Progenitor cell of endocrine pancreas (in vitro differentiated cells): ENCODE measurements around the gene GNG4. TPM values are rescaled to one million over a fixed set of nuclear protein-coding genes. Genes with fewer than 3 reads are reported as not detected.
"Not testable (repeated sequence)": the region's sequence is repeated elsewhere in the genome, so short reads cannot be mapped to it uniquely, and the experiment has no call there.

Experiments used
- DNase-seq: peaks from one replicate; pipeline ENCODE4 v3.0.0; 2021; ENCODE audit warnings: low spot score; ENCODE audit not compliant: unreplicated experiment
- H3K27ac Mint-ChIP-seq: 2 replicates; pipeline ENCODE4 v1.8.0; 2021; ENCODE audit warnings: mild to moderate bottlenecking, moderate library complexity, mixed read lengths
- H3K27me3 Mint-ChIP-seq: 2 replicates; pipeline ENCODE4 v1.8.0; 2021; ENCODE audit warnings: mixed read lengths
- H3K36me3 Mint-ChIP-seq: 2 replicates; pipeline ENCODE4 v1.8.0; 2022; ENCODE audit warnings: mixed read lengths; ENCODE audit not compliant: insufficient read depth
- H3K4me1 Mint-ChIP-seq: 2 replicates; pipeline ENCODE4 v1.8.0; 2021; ENCODE audit warnings: low read depth, mixed read lengths
- H3K4me3 Mint-ChIP-seq: 2 replicates; pipeline ENCODE4 v1.8.0; 2021; ENCODE audit warnings: low read depth, mild to moderate bottlenecking, moderate library complexity, mixed read lengths
- H3K9me3 Mint-ChIP-seq: 2 replicates; pipeline ENCODE4 v1.8.0; 2021; ENCODE audit warnings: low read depth, mixed read lengths
- CTCF ChIP-seq: fragments of 200-600 bp; sonication (generic); IDR thresholded peaks from one replicate; pipeline ENCODE4 v1.5.0; 2021; ENCODE audit warnings: antibody characterized with exemption, mild to moderate bottlenecking; ENCODE audit not compliant: unreplicated experiment
- total RNA-seq: library from RNA; stranded (reverse); gene quantifications from 2 replicates; pipeline ENCODE4 v1.2.1, GENCODE V29; 2021

Gene GNG4
- total RNA-seq, 1 donor from 2014 or later: 26.7 TPM

GRCh38 chr1:235546369-235547155, 103.0 kb downstream of the GNG4 start:
- H3K9me3 Mint-ChIP-seq, DNase-seq, H3K36me3 Mint-ChIP-seq, H3K4me3 Mint-ChIP-seq, H3K27me3 Mint-ChIP-seq: not testable (repeated sequence)
- Mint-ChIP-seq H3K4me1 (peaks cover 11% of the 10 kb centered on the region), H3K27ac (peak overlapping the region; percentile 31)
- peak; percentile 25 for TF ChIP-seq CTCF

- Mint-ChIP-seq H3K36me3 (no peaks in the 10 kb centered on the region), H3K27ac (no peak overlapping the region), H3K27me3 (no peaks in the 10 kb centered on the region), H3K4me3 (no peak overlapping the region), H3K4me1 (peaks cover 11% of the 10 kb centered on the region), H3K9me3 (no peaks in the 10 kb centered on the region)
- no peak for DNase-seq
- no peak for TF ChIP-seq CTCF
Observed at GRCh38 chr1:235545292-235545930, 104.2 kb downstream of the GNG4 start.

- H3K36me3 Mint-ChIP-seq, H3K4me3 Mint-ChIP-seq, DNase-seq, H3K27me3 Mint-ChIP-seq, H3K27ac Mint-ChIP-seq, H3K9me3 Mint-ChIP-seq: not testable (repeated sequence)
- peaks cover 11% of the 10 kb centered on the region for H3K4me1 Mint-ChIP-seq
Observed at GRCh38 chr1:235542845-235543244, 106.7 kb downstream of the GNG4 start.

- no peak for TF ChIP-seq CTCF
- Mint-ChIP-seq H3K27me3 (no peaks in the 10 kb centered on the region), H3K27ac (no peak overlapping the region), H3K4me3 (no peak overlapping the region), H3K4me1 (no peaks in the 10 kb centered on the region), H3K36me3 (no peaks in the 10 kb centered on the region), H3K9me3 (peaks cover 3% of the 10 kb centered on the region)
- DNase-seq: no peak
Observed at GRCh38 chr1:235533476-235534168, 116.0 kb downstream of the GNG4 start.

- Mint-ChIP-seq H3K4me1 (peaks cover under 1% of the 10 kb centered on the region), H3K27me3 (no peaks in the 10 kb centered on the region), H3K4me3 (no peak overlapping the region), H3K27ac (no peak overlapping the region), H3K9me3 (peaks cover 3% of the 10 kb centered on the region), H3K36me3 (no peaks in the 10 kb centered on the region)
- no peak for TF ChIP-seq CTCF
- no peak for DNase-seq
Observed at GRCh38 chr1:235532360-235532759, 117.2 kb downstream of the GNG4 start.
